K562 (cell line): ENCODE data around the gene CCR6. TPM values are rescaled to one million over a fixed set of nuclear protein-coding genes. Genes with fewer than 3 reads are reported as not detected.

Experiments
- ATAC-seq: fragments of 200-7000 bp; cut with Tn5 transposase; 3 replicates; pipeline ENCODE4 v1.9.1; 2020; ENCODE audit warnings: moderate library complexity
- BruUV-seq: library from RNA; stranded (reverse); fragments of 400-500 nt; replicated peaks from 2 replicates; lab custom pipeline; 2021; lab: Mats Ljungman, UMichigan
- CTCF ChIA-PET: fragments of 300-600 bp; formaldehyde crosslinking; extraction: SDS; loops from one replicate; lab custom pipeline; 2021; ENCODE audit warnings: low intra/inter-chr PET ratio; lab: Yijun Ruan, JAX
- POLR2A ChIA-PET: fragments of 300-600, 350-650 bp; sonication (Branson Sonifier 250); formaldehyde crosslinking; extraction: SDS; loops from one replicate; lab custom pipeline; 2021; ENCODE audit warnings: antibody characterized with exemption, inconsistent platforms; lab: Yijun Ruan, JAX
- DNase-seq, 4 experiments: peaks; one replicate each; pipeline versions ENCODE4 v3.0.0 to v3.0.0-alpha.2; 2011 to 2018; ENCODE audit warnings: low spot score in 3 of 4, mixed read lengths in 3 of 4; ENCODE audit errors: extremely low read depth in 1 of 4
- FAIRE-seq: peaks from 2 replicates; lab custom pipeline; 2011; peaks lifted over from hg19 to GRCh38; lab: Jason Lieb, UNC
- H2AFZ ChIP-seq: 2 replicates; pipeline ENCODE4 v1.6.0; 2011; ENCODE audit warnings: low read depth, low read length, control low read depth, inconsistent platforms
- H3K27ac ChIP-seq: fragments of 200-600 bp; 3 replicates; pipeline ENCODE4 v1.8.0; 2011; ENCODE audit warnings: low read depth, mild to moderate bottlenecking, control low read depth, inconsistent platforms, low read length, moderate library complexity, mixed read lengths; ENCODE audit errors: extremely low read depth
- H3K27me3 ChIP-seq, 2 experiments: fragments of 300-600 bp in 1 of 2; 2 replicates in 1 of 2; 3 replicates in 1 of 2; pipeline versions ENCODE4 v1.6.0 to v1.8.0; 2011; ENCODE audit warnings: inconsistent platforms in 2 of 2, low read length in 2 of 2, mild to moderate bottlenecking in 1 of 2, mixed read lengths in 1 of 2, moderate library complexity in 1 of 2; ENCODE audit not compliant: control insufficient read depth in 2 of 2, insufficient read depth in 2 of 2
- H3K36me3 ChIP-seq: fragments of 300-600 bp; 3 replicates; pipeline ENCODE4 v1.8.0; 2011; ENCODE audit warnings: mild to moderate bottlenecking, low read length, inconsistent platforms; ENCODE audit not compliant: control insufficient read depth, insufficient read depth
- H3K4me1 ChIP-seq, 2 experiments: fragments of 200-600 bp in 1 of 2; replicated peaks in 1 of 2; 2 replicates in 1 of 2; 3 replicates in 1 of 2; pipeline versions ENCODE4 v1.5.1 to v1.8.0; 2011; ENCODE audit warnings: inconsistent platforms in 2 of 2, low read length in 2 of 2, mild to moderate bottlenecking in 1 of 2, mixed read lengths in 1 of 2, moderate library complexity in 1 of 2; ENCODE audit not compliant: control insufficient read depth in 2 of 2, insufficient read depth in 2 of 2
- H3K4me2 ChIP-seq: 2 replicates; pipeline ENCODE4 v1.6.1; 2011; ENCODE audit warnings: low read length, control low read depth, inconsistent platforms, mixed read lengths; ENCODE audit not compliant: insufficient read depth
- H3K4me3 ChIP-seq: fragments of 200-600 bp; sonication (generic), shearing (Covaris generic); 2 replicates; pipeline ENCODE4 v1.5.1; 2016; ENCODE audit warnings: control low read depth, inconsistent platforms
- H3K79me2 ChIP-seq: fragments of 200-600 bp; 3 replicates; pipeline ENCODE4 v1.8.0; 2011; ENCODE audit warnings: low read length, inconsistent platforms; ENCODE audit not compliant: control insufficient read depth, insufficient read depth
- H3K9ac ChIP-seq, 2 experiments: 2 replicates each; pipeline versions ENCODE4 v1.6.0 to v1.6.1; 2011; ENCODE audit warnings: low read depth in 2 of 2, low read length in 2 of 2, control low read depth in 1 of 2, inconsistent platforms in 1 of 2, mild to moderate bottlenecking in 1 of 2, mixed read lengths in 1 of 2; ENCODE audit not compliant: insufficient read depth in 1 of 2
- H3K9me1 ChIP-seq: one replicate; pipeline ENCODE4 v1.6.0; 2011; ENCODE audit warnings: inconsistent platforms, mild to moderate bottlenecking, low read length, moderate library complexity; ENCODE audit not compliant: control insufficient read depth, insufficient read depth
- H3K9me3 ChIP-seq: replicated peaks from 2 replicates; pipeline ENCODE4 v1.5.1; 2011; ENCODE audit warnings: low read depth, low read length, inconsistent platforms; ENCODE audit not compliant: control insufficient read depth, insufficient read depth
- H4K20me1 ChIP-seq: replicated peaks from 2 replicates; pipeline ENCODE4 v1.6.1; 2011; ENCODE audit warnings: low read length, inconsistent platforms, mixed read lengths; ENCODE audit not compliant: control insufficient read depth, insufficient read depth
- BCOR ChIP-seq: fragments of 450-650 bp; IDR thresholded peaks from 2 replicates; pipeline ENCODE4 v1.6.1; 2016
- SIN3A ChIP-seq, 2 experiments: fragments of 150-350 bp in 1 of 2; IDR thresholded peaks; 2 replicates each; pipeline ENCODE4 v1.6.1; 2011 to 2016; ENCODE audit warnings: borderline replicate concordance in 2 of 2, low read depth in 2 of 2, low read length in 2 of 2, mild to moderate bottlenecking in 2 of 2, moderate library complexity in 2 of 2; ENCODE audit not compliant: control insufficient read depth in 1 of 2
- TBL1XR1 ChIP-seq, 2 experiments: IDR thresholded peaks; 2 replicates each; pipeline ENCODE4 v1.6.1; 2012; ENCODE audit warnings: improper control_type of control experiment in 2 of 2, low read length in 2 of 2, mild to moderate bottlenecking in 1 of 2
- ZBTB8A ChIP-seq: fragments of 450-650 bp; IDR thresholded peaks from 2 replicates; pipeline ENCODE4 v1.6.1; 2018; ENCODE audit warnings: mild to moderate bottlenecking, moderate library complexity; ENCODE audit not compliant: partially characterized antibody
- ZZZ3 ChIP-seq: fragments of 450-650 bp; IDR thresholded peaks from 2 replicates; pipeline ENCODE4 v1.6.1; 2016; ENCODE audit warnings: antibody characterized with exemption, mild to moderate bottlenecking, moderate library complexity
- WGBS: fragments of 100-300 bp; shearing (Covaris generic); methylation state at CpG from one replicate; pipeline ENCODE4 v1.1.6; 2016; ENCODE audit warnings: low coverage, mixed read lengths; ENCODE audit not compliant: insufficient coverage; ENCODE audit errors: missing lambda C conversion rate; 5-methylcytosine and 5-hydroxymethylcytosine counted together
- in situ Hi-C: fragments of 300-500 bp; cut with MboI; formaldehyde crosslinking; loops from 4 replicates; pipeline ENCODE4 v1.15.0; 2018; ENCODE audit warnings: inconsistent platforms, mixed read lengths
- intact Hi-C: fragments of 100-400 bp; cut with micrococcal nuclease; formaldehyde crosslinking; loops from 2 replicates; pipeline ENCODE4 v1.14.2; 2022
- polyA plus RNA-seq, 8 experiments: library from polyadenylated mRNA; depleted of rRNA in 4 of 8; stranded (reverse) in 5 of 8; unstranded in 3 of 8; fragments of >200 nt; fragmentation: Nextera tagmentation in 2 of 8; fragmentation: Illumina TruSeq in 1 of 8; extraction: Ambion mirVana in 2 of 8; extraction: Trizol in 1 of 8; gene quantifications; 2 replicates each; pipeline versions ENCODE4 v1.2.1 to v1.2.3, GENCODE V29; 2011 to 2014; ENCODE audit warnings: inconsistent platforms in 1 of 8, missing spikeins in 1 of 8
- total RNA-seq, 7 experiments: library from RNA; depleted of rRNA in 6 of 7; stranded (reverse); fragments of >200 nt in 6 of 7; fragmentation: Illumina TruSeq in 2 of 7; extraction: Trizol in 2 of 7; gene quantifications; 2 replicates each; pipeline versions ENCODE4 v1.2.1 to v1.2.3, GENCODE V29; 2011 to 2021; ENCODE audit warnings: low replicate concordance in 1 of 7
- TF ChIP-seq, protein P1 (sequence below): fragments of 250-450 bp; sonication (Bioruptor Pico); IDR thresholded peaks from 2 replicates; pipeline ENCODE4 v1.5.0; 2021
- TF ChIP-seq, protein P2 (sequence below): IDR thresholded peaks from 2 replicates; pipeline ENCODE4 v1.6.1; 2011; ENCODE audit not compliant: insufficient read length; ENCODE audit errors: extremely low read depth

The CCR6 gene
- total and polyA plus RNA-seq, 9 of the 15 experiments (the other 6 are each of a cell fraction or from before 2014, with no cell fraction given) = not detected

DNA sequence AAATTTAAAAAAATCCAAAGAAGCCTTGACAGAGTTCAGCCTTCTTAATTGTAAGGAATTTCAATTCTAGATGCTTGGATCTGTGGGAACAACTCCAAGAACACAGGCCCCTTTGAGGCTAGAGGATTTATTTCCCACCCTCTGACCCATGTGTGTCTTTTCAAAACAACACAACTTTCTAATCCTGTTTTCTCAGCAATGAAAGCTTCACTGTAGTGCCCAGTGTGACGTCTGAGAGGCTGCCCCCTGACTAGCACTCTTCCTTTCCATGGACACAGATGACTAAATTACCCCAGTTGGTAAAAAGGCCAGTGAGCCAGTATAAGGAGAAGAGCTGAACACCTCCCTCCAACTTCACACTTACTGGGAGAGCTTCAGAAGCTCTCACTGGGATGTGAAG, 16.5 kb upstream of the CCR6 start (continued):
- no peak for TF ChIP-seq ZZZ3
- TF ChIP-seq SIN3A (IDR thresholded peaks at IDR 0.05; ENCODE audit: borderline replicate concordance in 2 of 2, control insufficient read depth in 1 of 2, low read depth in 2 of 2, low read length in 2 of 2) = no peak
- no peak for TF ChIP-seq ZBTB8A
- TF ChIP-seq TBL1XR1 (IDR thresholded peaks at IDR 0.05; ENCODE audit: low read length in 2 of 2) = no peak

DNA sequence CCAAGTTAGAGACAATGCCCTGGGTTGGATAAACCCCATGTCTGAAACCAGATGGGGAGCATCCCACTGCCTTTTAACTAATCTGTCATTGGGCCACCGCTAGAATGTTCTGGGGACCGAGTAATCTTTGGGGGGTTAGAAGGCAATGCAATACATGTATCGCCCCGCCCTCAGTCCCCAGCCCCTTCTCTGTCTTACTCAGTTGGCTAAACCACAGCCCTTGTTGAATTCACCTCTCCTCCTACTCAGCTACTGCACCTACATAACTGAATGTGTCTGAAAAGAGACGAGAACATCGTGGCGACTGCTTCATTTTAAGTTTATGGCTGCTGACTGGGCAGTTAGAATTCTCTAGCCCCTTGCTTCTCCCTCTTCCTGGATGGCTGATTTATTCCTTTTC, 15.1 kb upstream of the CCR6 start:
- Histone ChIP-seq H3K36me3 (no peaks in the 10 kb centered on the region), H3K79me2 (no peaks in the 10 kb centered on the region), H3K9ac (no peak overlapping the region), H3K4me2 (no peak overlapping the region), H3K4me1 (no peaks in the 10 kb centered on the region), H3K27ac (no peak overlapping the region), H3K9me3 (no peaks in the 10 kb centered on the region), H3K27me3 (peaks cover 24 to 56% of the 10 kb centered on the region in 2 experiments), H3K4me3 (no peak overlapping the region), H2AFZ (no peak overlapping the region), H4K20me1 (no peaks in the 10 kb centered on the region; the same call in 1 of the 2 replicates), H3K9me1 (no peaks in the 10 kb centered on the region)
- CTCF ChIA-PET = no interaction called here
- 1% methylated on average over 7 of the region's 7 CpGs for WGBS
- POLR2A ChIA-PET = no interaction called here
- in situ Hi-C loops = no loop called here
- intact Hi-C loops = no loop called here
- DNase-seq (no peak), FAIRE-seq (no peak), ATAC-seq (no peak)
- TF ChIP-seq, protein P1, sequence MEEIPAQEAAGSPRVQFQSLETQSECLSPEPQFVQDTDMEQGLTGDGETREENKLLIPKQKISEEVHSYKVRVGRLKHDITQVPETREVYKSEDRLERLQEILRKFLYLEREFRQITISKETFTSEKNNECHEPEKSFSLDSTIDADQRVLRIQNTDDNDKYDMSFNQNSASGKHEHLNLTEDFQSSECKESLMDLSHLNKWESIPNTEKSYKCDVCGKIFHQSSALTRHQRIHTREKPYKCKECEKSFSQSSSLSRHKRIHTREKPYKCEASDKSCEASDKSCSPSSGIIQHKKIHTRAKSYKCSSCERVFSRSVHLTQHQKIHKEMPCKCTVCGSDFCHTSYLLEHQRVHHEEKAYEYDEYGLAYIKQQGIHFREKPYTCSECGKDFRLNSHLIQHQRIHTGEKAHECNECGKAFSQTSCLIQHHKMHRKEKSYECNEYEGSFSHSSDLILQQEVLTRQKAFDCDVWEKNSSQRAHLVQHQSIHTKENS (CRISPR knock-in tag) = no peak
- TF ChIP-seq, protein P2, sequence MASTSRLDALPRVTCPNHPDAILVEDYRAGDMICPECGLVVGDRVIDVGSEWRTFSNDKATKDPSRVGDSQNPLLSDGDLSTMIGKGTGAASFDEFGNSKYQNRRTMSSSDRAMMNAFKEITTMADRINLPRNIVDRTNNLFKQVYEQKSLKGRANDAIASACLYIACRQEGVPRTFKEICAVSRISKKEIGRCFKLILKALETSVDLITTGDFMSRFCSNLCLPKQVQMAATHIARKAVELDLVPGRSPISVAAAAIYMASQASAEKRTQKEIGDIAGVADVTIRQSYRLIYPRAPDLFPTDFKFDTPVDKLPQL = no peak
- no peak for TF ChIP-seq BCOR
- no TSS peak for BruUV-seq
